HCT116 (cell line): Measurements from ENCODE around the gene STRIP1. TPM values are rescaled to one million over a fixed set of nuclear protein-coding genes. Genes with fewer than 3 reads are reported as not detected.

Experiments
- ATAC-seq: fragments of 200-7000 bp; cut with Tn5 transposase; 2 replicates; pipeline ENCODE4 v1.9.1; 2020; ENCODE audit warnings: mild to moderate bottlenecking, moderate library complexity
- BruUV-seq: library from RNA; stranded (reverse); fragments of 400-500 nt; replicated peaks from 2 replicates; lab custom pipeline; 2021; lab: Mats Ljungman, UMichigan
- CTCF ChIA-PET: fragments of 300-600 bp; sonication (Branson Sonifier 250); formaldehyde crosslinking; loops from one replicate; lab custom pipeline; 2021; ENCODE audit warnings: antibody characterized with exemption; lab: Charles Lee
- POLR2A ChIA-PET: fragments of 300-600, 350-600 bp; sonication (Branson Sonifier 250); formaldehyde crosslinking; loops from one replicate; lab custom pipeline; 2021; ENCODE audit warnings: antibody characterized with exemption; lab: Charles Lee
- RAD21 ChIA-PET, 2 experiments: fragments of 300-600 bp; sonication (Branson Sonifier 250); formaldehyde crosslinking; loops; one replicate each; lab custom pipeline; 2023; ENCODE audit warnings: low total read pairs in 2 of 2; ENCODE audit not compliant: uncharacterized antibody in 2 of 2, unreplicated experiment in 2 of 2, low non-redundant PET in 1 of 2; lab: Charles Lee
- DNase-seq: peaks from one replicate; pipeline ENCODE4 v3.0.0-alpha.2; 2010; ENCODE audit warnings: low read depth, low spot score
- H2AFZ ChIP-seq: fragments of 200-600 bp; shearing (Covaris generic), sonication (generic); 2 replicates; pipeline ENCODE4 v1.6.1; 2017; ENCODE audit warnings: low read depth, mixed run types, mixed read lengths, antibody characterized with exemption, low read length; ENCODE audit not compliant: poor library complexity, severe bottlenecking
- H3K27ac ChIP-seq: 2 replicates; pipeline ENCODE4 v1.5.1; 2012; ENCODE audit warnings: low read depth, low read length
- H3K27me3 ChIP-seq: fragments of 200-600 bp; sonication (generic); 2 replicates; pipeline ENCODE4 v1.6.1; 2016; ENCODE audit warnings: mixed run types, low read length, mixed read lengths; ENCODE audit not compliant: insufficient read depth
- H3K36me3 ChIP-seq, 2 experiments: fragments of 200-500 bp in 1 of 2; fragments of 200-600 bp in 1 of 2; sonication (Bioruptor generic) in 1 of 2; sonication (generic) in 1 of 2; 2 replicates each; pipeline versions ENCODE4 v1.5.1 to v1.6.1; 2014 to 2016; ENCODE audit warnings: low read length in 2 of 2, inconsistent platforms in 1 of 2, mixed read lengths in 1 of 2, mixed run types in 1 of 2; ENCODE audit not compliant: insufficient read depth in 2 of 2, control insufficient read depth in 1 of 2
- H3K4me1 ChIP-seq, 2 experiments: fragments of 200-600 bp in 1 of 2; sonication (generic) in 1 of 2; 2 replicates each; pipeline versions ENCODE4 v1.5.1 to v1.6.1; 2012 to 2017; ENCODE audit warnings: low read length in 2 of 2, inconsistent platforms in 1 of 2, mild to moderate bottlenecking in 1 of 2, mixed read lengths in 1 of 2, mixed run types in 1 of 2, moderate library complexity in 1 of 2; ENCODE audit not compliant: insufficient read depth in 2 of 2, control insufficient read depth in 1 of 2
- H3K4me2 ChIP-seq: fragments of 200-600 bp; sonication (generic); 2 replicates; pipeline ENCODE4 v1.6.1; 2017; ENCODE audit warnings: mixed run types, low read length, mixed read lengths
- H3K4me3 ChIP-seq, 2 experiments: fragments of 200-600 bp in 1 of 2; sonication (generic) in 1 of 2; replicated peaks in 1 of 2; 2 replicates each; pipeline ENCODE4 v1.5.1; 2011 to 2016; ENCODE audit warnings: low read length in 2 of 2, control low read depth in 1 of 2, low read depth in 1 of 2, mild to moderate bottlenecking in 1 of 2, mixed read lengths in 1 of 2, mixed run types in 1 of 2
- H3K79me2 ChIP-seq: fragments of 200-600 bp; sonication (generic); 2 replicates; pipeline ENCODE4 v1.6.1; 2017; ENCODE audit warnings: mild to moderate bottlenecking, mixed run types, low read length, moderate library complexity, mixed read lengths; ENCODE audit not compliant: insufficient read depth
- H3K9ac ChIP-seq: fragments of 200-600 bp; sonication (generic); 2 replicates; pipeline ENCODE4 v1.6.1; 2016; ENCODE audit warnings: low read length, mixed read lengths
- H3K9me2 ChIP-seq: fragments of 200-600 bp; sonication (generic), shearing (Covaris generic); 2 replicates; pipeline ENCODE4 v1.6.1; 2017; ENCODE audit warnings: mixed run types, mild to moderate bottlenecking, moderate library complexity; ENCODE audit not compliant: insufficient read depth
- H3K9me3 ChIP-seq, 2 experiments: fragments of 200-500 bp in 1 of 2; fragments of 200-600 bp in 1 of 2; sonication (Bioruptor generic) in 1 of 2; sonication (generic) in 1 of 2; 2 replicates each; pipeline ENCODE4 v1.6.1; 2014 to 2017; ENCODE audit warnings: low read length in 2 of 2, mixed read lengths in 2 of 2, inconsistent platforms in 1 of 2, low read depth in 1 of 2, mild to moderate bottlenecking in 1 of 2, mixed run types in 1 of 2, moderate library complexity in 1 of 2; ENCODE audit not compliant: control insufficient read depth in 1 of 2, insufficient read depth in 1 of 2
- H4K20me1 ChIP-seq: fragments of 200-600 bp; sonication (generic), shearing (Covaris generic); 2 replicates; pipeline ENCODE4 v1.6.1; 2017; ENCODE audit warnings: mixed run types, mild to moderate bottlenecking, moderate library complexity; ENCODE audit not compliant: insufficient read depth
- CBX3 ChIP-seq: IDR thresholded peaks from 2 replicates; pipeline ENCODE4 v1.6.1; 2012; ENCODE audit warnings: low read depth
- CTCF ChIP-seq, 3 experiments: fragments of 200-600 bp in 1 of 3; sonication (generic) in 1 of 3; IDR thresholded peaks in 2 of 3; conservative IDR thresholded peaks in 1 of 3; 2 replicates each; pipeline ENCODE4 v1.5.1; 2012 to 2017; ENCODE audit warnings: low read depth in 2 of 3, low read length in 2 of 3, antibody characterized with exemption in 1 of 3, borderline replicate concordance in 1 of 3, control low read depth in 1 of 3, mild to moderate bottlenecking in 1 of 3, mixed read lengths in 1 of 3, mixed run types in 1 of 3, moderate library complexity in 1 of 3; ENCODE audit not compliant: insufficient read depth in 1 of 3
- EZH2 ChIP-seq: fragments of 200-600 bp; sonication (generic); IDR thresholded peaks from 2 replicates; pipeline ENCODE4 v1.6.1; 2017; ENCODE audit warnings: antibody characterized with exemption, mixed run types
- FOSL1 ChIP-seq: IDR thresholded peaks from 2 replicates; pipeline ENCODE4 v1.6.1; 2012; ENCODE audit warnings: low read depth
- MAX ChIP-seq: IDR thresholded peaks from 2 replicates; pipeline ENCODE4 v1.6.1; 2012
- POLR2A ChIP-seq: IDR thresholded peaks from 2 replicates; pipeline ENCODE4 v1.7.0; 2011; ENCODE audit warnings: borderline replicate concordance; ENCODE audit not compliant: insufficient read depth, insufficient read length; ENCODE audit errors: extremely low read depth
- POLR2AphosphoS5 ChIP-seq: IDR thresholded peaks from 2 replicates; pipeline ENCODE4 v1.6.1; 2011; ENCODE audit warnings: mild to moderate bottlenecking, low read depth, low read length, moderate library complexity
- RAD21 ChIP-seq: IDR thresholded peaks from 2 replicates; pipeline ENCODE4 v1.6.1; 2012; ENCODE audit warnings: low read depth, mild to moderate bottlenecking
- SIN3A ChIP-seq: IDR thresholded peaks from 2 replicates; pipeline ENCODE4 v1.6.1; 2012; ENCODE audit warnings: low read depth
- SRF ChIP-seq: IDR thresholded peaks from 2 replicates; pipeline ENCODE4 v1.6.1; 2012; ENCODE audit warnings: low read depth
- ZBTB33 ChIP-seq: IDR thresholded peaks from 2 replicates; pipeline ENCODE4 v1.6.1; 2011; ENCODE audit warnings: mild to moderate bottlenecking, low read length, moderate library complexity; ENCODE audit not compliant: insufficient replicate concordance; ENCODE audit errors: extremely low read depth
- intact Hi-C: fragments of 100-400 bp; cut with micrococcal nuclease; formaldehyde crosslinking; loops from 2 replicates; pipeline ENCODE4 v1.10.0; 2022
- total RNA-seq: library from RNA; stranded (reverse); gene quantifications from one replicate; pipeline ENCODE4 v1.2.1, GENCODE V29; 2021; ENCODE audit not compliant: unreplicated experiment

Gene STRIP1
- total RNA-seq, 1 experiment from 2014 or later: 33.5 TPM

- Histone ChIP-seq H3K9ac (no peak overlapping the region), H2AFZ (no peak overlapping the region), H3K36me3 (peaks cover 52 to 59% of the 10 kb centered on the region in 2 experiments), H3K27me3 (no peaks in the 10 kb centered on the region), H3K9me3 (no peaks in the 10 kb centered on the region), H3K27ac (no peak overlapping the region), H3K79me2 (no peaks in the 10 kb centered on the region), H3K9me2 (no peaks in the 10 kb centered on the region), H4K20me1 (no peaks in the 10 kb centered on the region), H3K4me1 (no peaks in the 10 kb centered on the region), H3K4me3 (no peak overlapping the region), H3K4me2 (no peak overlapping the region)
- DNase-seq: no peak
- no TSS peak for BruUV-seq
- TF ChIP-seq POLR2A: no peak
- no peak for TF ChIP-seq RAD21
- no peak for TF ChIP-seq FOSL1
- no peak for TF ChIP-seq CTCF (IDR thresholded peaks at IDR 0.05 in 2 of 3, conservative IDR thresholded peaks at IDR 0.05 in 1 of 3; ENCODE audit: borderline replicate concordance in 1 of 3, insufficient read depth in 1 of 3, low read depth in 2 of 3, low read length in 2 of 3)
- no peak for TF ChIP-seq MAX
- TF ChIP-seq POLR2AphosphoS5: no peak
- TF ChIP-seq SIN3A: no peak
- no peak for TF ChIP-seq CBX3
- no peak for TF ChIP-seq EZH2
- no peak for TF ChIP-seq SRF
- no peak for TF ChIP-seq ZBTB33
- CTCF ChIA-PET: interaction anchor here (2.1 kb wide), 1 partner anchor 8 kb away, joined by 8 read pairs; no protein-coding TSS in a partner anchor
- RAD21 ChIA-PET: no interaction called here
- ATAC-seq: no peak
- POLR2A ChIA-PET: no interaction called here
- intact Hi-C loops: loop anchor here (10.0 kb wide), 1 partner anchor 444 kb away; no protein-coding TSS in a partner anchor
Observed at GRCh38 chr1:110021285-110021684, 13.1 kb upstream of the STRIP1 start.
